GM21619 (cell line): ENCODE results near the gene GPR12.

Experiments
- ATAC-seq: cut with Tn5 transposase; IDR thresholded peaks from one replicate; pipeline ENCODE4 v1.9.1; 2021; ENCODE audit not compliant: unreplicated experiment

The GPR12 gene

DNA sequence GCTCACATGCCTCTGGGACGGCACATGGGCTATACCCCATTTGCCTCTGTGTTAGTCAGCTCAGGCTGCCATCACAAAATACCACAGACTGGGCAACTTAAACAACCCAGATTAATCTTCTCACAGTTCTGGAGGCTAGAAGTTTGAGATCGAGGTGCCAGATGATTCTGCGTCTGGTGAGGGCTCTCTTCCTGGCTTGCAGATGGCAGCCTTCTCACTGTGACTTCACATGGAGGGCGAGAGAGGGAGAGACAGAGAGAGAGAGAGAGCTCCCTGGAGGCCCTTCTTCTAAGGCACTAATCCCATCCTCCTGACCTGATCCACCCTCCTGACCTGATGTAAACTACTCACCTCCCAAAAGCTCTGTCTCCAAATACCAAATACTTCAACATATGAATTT, 55.0 kb downstream of the GPR12 start:
- ATAC-seq = no peak
